Vagina (tissue), 2 donors: ENCODE results near the gene TLR1.

ENCODE experiments used
- POLR2A ChIP-seq, 2 donors: fragments of 450-650 bp; IDR thresholded peaks; one replicate each; pipeline ENCODE4 v1.6.1; 2017; ENCODE audit warnings: antibody characterized with exemption in 2 of 2, mild to moderate bottlenecking in 2 of 2, moderate library complexity in 2 of 2
- TF ChIP-seq, protein P1 (sequence below), 3 experiments: fragments of 450-650 bp in 2 of 3; fragments of 200-600 bp in 1 of 3; sonication (generic) in 1 of 3; IDR thresholded peaks; one replicate each; pipeline ENCODE4 v1.5.1; 2017 to 2019; ENCODE audit warnings: antibody characterized with exemption in 3 of 3, mild to moderate bottlenecking in 2 of 3, moderate library complexity in 2 of 3

DNA sequence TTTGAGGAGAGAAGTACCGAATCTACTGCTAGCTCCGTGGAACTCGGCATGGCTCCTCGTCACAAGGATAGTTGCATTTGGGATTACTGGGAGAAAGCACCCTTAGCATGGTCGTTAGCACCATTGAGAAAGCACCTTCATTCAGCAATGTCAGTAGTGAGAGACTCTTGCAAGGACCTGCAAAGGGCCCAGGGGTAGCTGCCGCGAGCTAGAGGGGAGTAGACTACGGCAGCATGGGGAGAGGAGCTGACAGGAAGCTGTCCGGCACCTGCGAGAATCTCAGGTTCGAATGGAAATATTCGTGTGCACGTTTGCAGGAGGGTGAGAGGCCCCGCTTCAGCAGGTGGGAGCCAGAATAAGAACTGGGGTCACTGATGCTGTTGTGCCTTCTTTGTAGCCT, 42.0 kb downstream of the TLR1 start:
- TF ChIP-seq, protein P1, sequence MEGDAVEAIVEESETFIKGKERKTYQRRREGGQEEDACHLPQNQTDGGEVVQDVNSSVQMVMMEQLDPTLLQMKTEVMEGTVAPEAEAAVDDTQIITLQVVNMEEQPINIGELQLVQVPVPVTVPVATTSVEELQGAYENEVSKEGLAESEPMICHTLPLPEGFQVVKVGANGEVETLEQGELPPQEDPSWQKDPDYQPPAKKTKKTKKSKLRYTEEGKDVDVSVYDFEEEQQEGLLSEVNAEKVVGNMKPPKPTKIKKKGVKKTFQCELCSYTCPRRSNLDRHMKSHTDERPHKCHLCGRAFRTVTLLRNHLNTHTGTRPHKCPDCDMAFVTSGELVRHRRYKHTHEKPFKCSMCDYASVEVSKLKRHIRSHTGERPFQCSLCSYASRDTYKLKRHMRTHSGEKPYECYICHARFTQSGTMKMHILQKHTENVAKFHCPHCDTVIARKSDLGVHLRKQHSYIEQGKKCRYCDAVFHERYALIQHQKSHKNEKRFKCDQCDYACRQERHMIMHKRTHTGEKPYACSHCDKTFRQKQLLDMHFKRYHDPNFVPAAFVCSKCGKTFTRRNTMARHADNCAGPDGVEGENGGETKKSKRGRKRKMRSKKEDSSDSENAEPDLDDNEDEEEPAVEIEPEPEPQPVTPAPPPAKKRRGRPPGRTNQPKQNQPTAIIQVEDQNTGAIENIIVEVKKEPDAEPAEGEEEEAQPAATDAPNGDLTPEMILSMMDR (IDR thresholded peaks at IDR 0.05): no peak
- no peak for TF ChIP-seq POLR2A (IDR thresholded peaks at IDR 0.05)
